Lower lobe of right lung (tissue), 2 donors: ENCODE measurements around the gene C9orf85. TPM values are rescaled to one million over a fixed set of nuclear protein-coding genes. Genes with fewer than 3 reads are reported as not detected.

Experiments used
- ATAC-seq, 2 donors: fragments of 200-7000 bp; cut with Tn5 transposase; one replicate each; pipeline ENCODE4 v1.9.1; 2020 to 2022; ENCODE audit warnings: mild to moderate bottlenecking in 2 of 2, moderate library complexity in 2 of 2
- DNase-seq: peaks from one replicate; pipeline ENCODE4 v3.0.0-alpha.2; 2020
- H3K27ac ChIP-seq: fragments of 200-600 bp; one replicate; pipeline ENCODE4 v1.8.0; 2022
- H3K27me3 ChIP-seq: fragments of 200-600 bp; one replicate; pipeline ENCODE4 v1.8.0; 2022; ENCODE audit warnings: low read depth
- H3K36me3 ChIP-seq: fragments of 200-600 bp; one replicate; pipeline ENCODE4 v1.8.0; 2022; ENCODE audit warnings: mild to moderate bottlenecking
- H3K4me1 ChIP-seq: fragments of 200-600 bp; one replicate; pipeline ENCODE4 v1.8.0; 2022
- H3K4me3 ChIP-seq: fragments of 200-600 bp; one replicate; pipeline ENCODE4 v1.8.0; 2022; ENCODE audit warnings: mild to moderate bottlenecking
- H3K9me3 ChIP-seq: fragments of 200-600 bp; one replicate; pipeline ENCODE4 v1.8.0; 2022
- intact Hi-C: fragments of 100-400 bp; cut with DNase I; formaldehyde crosslinking; loops from one replicate; pipeline ENCODE4 v1.11.0; 2022
- total RNA-seq: library from RNA; stranded (reverse); fragmentation: NEBNext Ultra II Directional; extraction: Animal tissue kit (Norgen Biotek cat#: 25700); gene quantifications from one replicate; pipeline ENCODE4 v1.2.1, GENCODE V29; 2021
- TF ChIP-seq, protein P1 (sequence below): fragments of 200-600 bp; IDR thresholded peaks from one replicate; pipeline ENCODE4 v1.8.0; 2022; ENCODE audit warnings: antibody characterized with exemption, mild to moderate bottlenecking
- donor health status: DM: no; HTN: yes; CAD: no; lungs with severe emphysema.

Gene C9orf85
- total RNA-seq, 1 donor from 2014 or later = 11.1 TPM

GRCh38 chr9:71925834-71926233 lies 14.4 kb downstream of the C9orf85 start:
- DNase-seq (no peak), ATAC-seq (no peak)
- Histone ChIP-seq H3K27me3 (no peaks in the 10 kb centered on the region), H3K27ac (no peak overlapping the region), H3K4me1 (no peaks in the 10 kb centered on the region), H3K9me3 (no peaks in the 10 kb centered on the region), H3K4me3 (no peak overlapping the region), H3K36me3 (no peaks in the 10 kb centered on the region)
- intact Hi-C loops = no loop called here
- TF ChIP-seq, protein P1, sequence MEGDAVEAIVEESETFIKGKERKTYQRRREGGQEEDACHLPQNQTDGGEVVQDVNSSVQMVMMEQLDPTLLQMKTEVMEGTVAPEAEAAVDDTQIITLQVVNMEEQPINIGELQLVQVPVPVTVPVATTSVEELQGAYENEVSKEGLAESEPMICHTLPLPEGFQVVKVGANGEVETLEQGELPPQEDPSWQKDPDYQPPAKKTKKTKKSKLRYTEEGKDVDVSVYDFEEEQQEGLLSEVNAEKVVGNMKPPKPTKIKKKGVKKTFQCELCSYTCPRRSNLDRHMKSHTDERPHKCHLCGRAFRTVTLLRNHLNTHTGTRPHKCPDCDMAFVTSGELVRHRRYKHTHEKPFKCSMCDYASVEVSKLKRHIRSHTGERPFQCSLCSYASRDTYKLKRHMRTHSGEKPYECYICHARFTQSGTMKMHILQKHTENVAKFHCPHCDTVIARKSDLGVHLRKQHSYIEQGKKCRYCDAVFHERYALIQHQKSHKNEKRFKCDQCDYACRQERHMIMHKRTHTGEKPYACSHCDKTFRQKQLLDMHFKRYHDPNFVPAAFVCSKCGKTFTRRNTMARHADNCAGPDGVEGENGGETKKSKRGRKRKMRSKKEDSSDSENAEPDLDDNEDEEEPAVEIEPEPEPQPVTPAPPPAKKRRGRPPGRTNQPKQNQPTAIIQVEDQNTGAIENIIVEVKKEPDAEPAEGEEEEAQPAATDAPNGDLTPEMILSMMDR = no peak

DNA sequence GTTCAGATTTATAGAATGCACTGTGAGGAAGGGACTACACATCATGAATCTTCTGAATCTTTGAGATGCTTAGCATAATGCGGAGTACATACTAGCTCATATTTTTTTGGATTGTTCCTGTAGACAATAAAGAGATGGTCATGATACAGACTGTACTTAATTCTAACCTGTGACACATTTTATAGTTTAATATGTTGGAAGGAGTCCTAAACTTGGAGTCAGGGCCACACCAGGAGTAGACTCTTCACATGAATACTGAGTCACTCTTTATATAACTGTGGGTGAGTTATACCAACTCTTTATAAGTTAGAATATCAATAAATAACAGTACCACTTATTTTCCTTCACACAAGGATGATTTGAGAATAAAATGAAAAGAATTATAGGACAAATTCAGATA lies 16.9 kb downstream of the C9orf85 start:
- TF ChIP-seq, protein P1 = no peak
- DNase-seq = no peak
- Histone ChIP-seq H3K27me3 (no peaks in the 10 kb centered on the region), H3K9me3 (no peaks in the 10 kb centered on the region), H3K27ac (no peak overlapping the region), H3K4me3 (no peak overlapping the region), H3K4me1 (no peaks in the 10 kb centered on the region), H3K36me3 (no peaks in the 10 kb centered on the region)
- ATAC-seq = no peak
- intact Hi-C loops = no loop called here

- H3K27me3 ChIP-seq = no peaks in the 10 kb centered on the region
- H3K4me3 ChIP-seq = no peak overlapping the region
- H3K36me3 ChIP-seq = no peaks in the 10 kb centered on the region
- DNase-seq (no peak), ATAC-seq (no peak)
- H3K4me1 ChIP-seq = no peaks in the 10 kb centered on the region
- intact Hi-C loops = no loop called here
- TF ChIP-seq, protein P1 = no peak
- no peaks in the 10 kb centered on the region for H3K9me3 ChIP-seq
- no peak overlapping the region for H3K27ac ChIP-seq
Observed at GRCh38 chr9:71928806-71929205, 17.4 kb downstream of the C9orf85 start.

DNA sequence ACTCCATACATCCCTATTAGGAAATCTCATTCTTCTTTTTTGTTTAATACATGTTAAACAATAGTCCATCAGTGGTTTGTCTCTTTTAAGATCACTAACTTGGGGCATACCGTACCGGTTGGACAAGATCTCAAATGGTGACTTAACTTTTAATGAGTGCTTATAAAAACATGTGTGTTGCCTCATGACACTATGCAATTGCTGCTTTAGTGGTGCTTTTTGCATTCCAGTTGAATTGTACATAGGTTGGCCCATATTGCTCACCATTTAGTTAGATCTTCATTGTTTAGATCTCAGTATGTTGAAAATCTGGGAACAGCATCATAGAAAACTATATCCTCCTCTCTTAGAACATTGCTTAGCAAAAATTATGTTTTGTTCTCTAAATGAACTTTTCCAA lies 17.8 kb downstream of the C9orf85 start:
- TF ChIP-seq, protein P1 = no peak
- H3K27ac ChIP-seq = no peak overlapping the region

DNA sequence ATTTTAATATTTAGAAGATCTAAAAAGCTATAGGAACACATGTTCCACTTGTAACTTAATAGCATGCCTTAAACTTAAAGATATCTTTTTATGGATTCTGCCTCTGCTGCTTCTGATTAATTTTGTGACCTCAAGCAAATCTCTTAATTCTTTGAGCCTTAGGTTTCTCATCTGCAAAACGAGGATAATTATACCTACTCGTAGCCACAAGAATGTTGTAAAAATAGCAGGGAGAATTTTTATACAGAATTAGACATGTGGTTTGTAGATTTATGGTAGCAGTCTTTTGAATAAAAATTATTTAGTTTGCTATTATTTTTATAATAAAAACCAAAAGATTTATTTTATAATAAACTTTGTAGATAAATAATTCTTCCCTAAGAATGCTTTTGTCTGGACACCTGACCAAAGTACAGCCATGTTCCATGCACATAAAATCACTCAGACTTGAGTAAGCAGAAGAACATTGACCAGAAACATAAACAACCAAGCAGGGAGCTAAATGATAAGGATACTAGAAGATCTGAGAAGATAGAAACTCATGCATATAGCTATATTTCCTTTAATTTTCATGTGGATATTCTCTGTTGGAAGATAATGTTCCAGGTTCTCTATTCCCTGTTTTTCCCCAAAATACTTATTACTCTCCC lies 18.5 kb downstream of the C9orf85 start:
- DNase-seq (no peak), ATAC-seq (no peak)
- Histone ChIP-seq H3K4me1 (no peaks in the 10 kb centered on the region), H3K36me3 (no peaks in the 10 kb centered on the region), H3K27me3 (no peaks in the 10 kb centered on the region), H3K9me3 (no peaks in the 10 kb centered on the region), H3K4me3 (no peak overlapping the region), H3K27ac (no peak overlapping the region)
- TF ChIP-seq, protein P1 = no peak
- intact Hi-C loops = no loop called here

More for the DNA sequence above, 17.8 kb downstream of the C9orf85 start:
- Histone ChIP-seq H3K4me3 (no peak overlapping the region), H3K4me1 (no peaks in the 10 kb centered on the region), H3K36me3 (no peaks in the 10 kb centered on the region), H3K27me3 (no peaks in the 10 kb centered on the region), H3K9me3 (no peaks in the 10 kb centered on the region)
- no peak for ATAC-seq
- intact Hi-C loops = no loop called here
- DNase-seq = no peak
